H1 (cell line): ENCODE results near the gene SMG1. TPM values are rescaled to one million over a fixed set of nuclear protein-coding genes. Genes with fewer than 3 reads are reported as not detected.
"Not testable (repeated sequence)": the region's sequence is repeated elsewhere in the genome, so short reads cannot be mapped to it uniquely, and the experiment has no call there.

Source experiments
- CTCF ChIA-PET: fragments of 300-600 bp; sonication (Branson Sonifier 250); formaldehyde crosslinking; loops from one replicate; lab custom pipeline; 2021; ENCODE audit not compliant: partially characterized antibody; lab: Charles Lee
- POLR2A ChIA-PET: fragments of 300-600 bp; sonication (Branson Sonifier 250); formaldehyde crosslinking; loops from one replicate; lab custom pipeline; 2021; ENCODE audit warnings: inconsistent platforms; ENCODE audit not compliant: partially characterized antibody; lab: Charles Lee
- DNase-seq, 2 experiments: peaks; one replicate each; pipeline versions ENCODE4 v3.0.0 to v3.0.0-alpha.2; 2010 to 2022; ENCODE audit warnings: low spot score in 2 of 2, low read depth in 1 of 2, mixed read lengths in 1 of 2
- FAIRE-seq: peaks from 2 replicates; lab custom pipeline; 2011; peaks lifted over from hg19 to GRCh38; lab: Jason Lieb, UNC
- H2AFZ ChIP-seq: 2 replicates; pipeline ENCODE4 v1.8.1; 2012; ENCODE audit warnings: low read length, inconsistent platforms
- H2AK5ac ChIP-seq: 2 replicates; pipeline ENCODE4 v1.6.1; 2013; ENCODE audit warnings: low read depth, low read length
- H2BK120ac ChIP-seq: replicated peaks from 2 replicates; pipeline ENCODE3; 2013; ENCODE audit warnings: low read depth, low read length, inconsistent platforms
- H2BK12ac ChIP-seq: 2 replicates; pipeline ENCODE4 v1.6.1; 2013; ENCODE audit warnings: low read depth, low read length
- H2BK15ac ChIP-seq: 2 replicates; pipeline ENCODE4 v1.6.1; 2013; ENCODE audit warnings: low read length
- H2BK20ac ChIP-seq: 2 replicates; pipeline ENCODE4 v1.6.1; 2013; ENCODE audit warnings: low read length
- H2BK5ac ChIP-seq: 2 replicates; pipeline ENCODE4 v1.6.1; 2013; ENCODE audit warnings: low read depth, low read length
- H3K14ac ChIP-seq: 2 replicates; pipeline ENCODE4 v1.6.1; 2013; ENCODE audit warnings: inconsistent platforms; ENCODE audit not compliant: insufficient read length
- H3K18ac ChIP-seq: 2 replicates; pipeline ENCODE4 v1.6.1; 2013; ENCODE audit warnings: low read length; ENCODE audit errors: extremely low read depth
- H3K23ac ChIP-seq: 2 replicates; pipeline ENCODE4 v1.6.1; 2013; ENCODE audit warnings: inconsistent platforms; ENCODE audit not compliant: insufficient read length
- H3K23me2 ChIP-seq: 2 replicates; pipeline ENCODE4 v1.6.1; 2013; ENCODE audit warnings: low read depth, low read length
- H3K27ac ChIP-seq: 2 replicates; pipeline ENCODE4 v1.6.1; 2011; ENCODE audit warnings: low read depth, low read length, inconsistent platforms
- H3K27me3 ChIP-seq, 4 experiments: replicated peaks in 1 of 4; 1 replicate in 1 of 4; 2 replicates in 3 of 4; pipeline versions ENCODE4 v1.6.1 to v1.8.1; 2011 to 2013; ENCODE audit warnings: low read length in 3 of 4, mild to moderate bottlenecking in 3 of 4, inconsistent platforms in 2 of 4, mixed read lengths in 2 of 4, moderate library complexity in 1 of 4; ENCODE audit not compliant: control insufficient read depth in 3 of 4, insufficient read depth in 3 of 4; ENCODE audit errors: extremely low read depth in 1 of 4
- H3K36me3 ChIP-seq, 4 experiments: 2 replicates each; pipeline versions ENCODE4 v1.6.1 to v1.8.1; 2011 to 2013; ENCODE audit warnings: mild to moderate bottlenecking in 4 of 4, low read length in 3 of 4, moderate library complexity in 2 of 4, control low read depth in 1 of 4, inconsistent platforms in 1 of 4; ENCODE audit not compliant: insufficient read depth in 4 of 4, control insufficient read depth in 2 of 4
- H3K4ac ChIP-seq: replicated peaks from 2 replicates; pipeline ENCODE3; 2013; ENCODE audit warnings: low read length, low read depth, mixed read lengths, inconsistent platforms; ENCODE audit not compliant: insufficient read length
- H3K4me1 ChIP-seq, 4 experiments: replicated peaks in 1 of 4; 1 replicate in 1 of 4; 2 replicates in 3 of 4; pipeline versions ENCODE4 v1.6.1 to v1.8.1; 2011 to 2013; ENCODE audit warnings: low read length in 3 of 4, inconsistent platforms in 2 of 4, mixed read lengths in 1 of 4; ENCODE audit not compliant: insufficient read depth in 4 of 4, control insufficient read depth in 3 of 4
- H3K4me2 ChIP-seq, 2 experiments: 2 replicates each; pipeline versions ENCODE4 v1.6.1 to v1.8.1; 2011 to 2013; ENCODE audit warnings: low read depth in 2 of 2, low read length in 2 of 2, control low read depth in 1 of 2, inconsistent platforms in 1 of 2, mild to moderate bottlenecking in 1 of 2; ENCODE audit not compliant: insufficient read depth in 1 of 2
- H3K4me3 ChIP-seq, 4 experiments: fragments of 200-600, 300-600 bp in 1 of 4; sonication (generic), shearing (Covaris generic), sonication (Bioruptor Twin) in 1 of 4; 2 replicates each; pipeline versions ENCODE4 v1.5.1 to v1.8.1; 2011 to 2016; ENCODE audit warnings: low read length in 4 of 4, low read depth in 3 of 4, control low read depth in 2 of 4, inconsistent platforms in 2 of 4, mild to moderate bottlenecking in 2 of 4, mixed read lengths in 1 of 4, moderate library complexity in 1 of 4; ENCODE audit not compliant: insufficient read depth in 2 of 4; ENCODE audit errors: extremely low read depth in 1 of 4
- H3K56ac ChIP-seq: replicated peaks from 2 replicates; pipeline ENCODE3; 2013; ENCODE audit warnings: low read depth, mild to moderate bottlenecking, mixed read lengths, low read length, inconsistent platforms; ENCODE audit not compliant: insufficient read length
- H3K79me1 ChIP-seq: 2 replicates; pipeline ENCODE4 v1.6.1; 2013; ENCODE audit warnings: low read depth, low read length, control low read depth
- H3K79me2 ChIP-seq, 2 experiments: 2 replicates each; pipeline versions ENCODE4 v1.6.1 to v1.8.1; 2012 to 2013; ENCODE audit warnings: low read length in 2 of 2, mild to moderate bottlenecking in 2 of 2, inconsistent platforms in 1 of 2; ENCODE audit not compliant: insufficient read depth in 2 of 2, control insufficient read depth in 1 of 2
- H3K9ac ChIP-seq, 4 experiments: replicated peaks in 1 of 4; 1 replicate in 1 of 4; 2 replicates in 3 of 4; pipeline versions ENCODE4 v1.6.1 to v1.8.1; 2011 to 2013; ENCODE audit warnings: low read depth in 3 of 4, low read length in 3 of 4, control low read depth in 2 of 4, mild to moderate bottlenecking in 2 of 4, moderate library complexity in 2 of 4, inconsistent platforms in 1 of 4; ENCODE audit errors: extremely low read depth in 1 of 4
- H3K9me3 ChIP-seq, 2 experiments: 2 replicates each; pipeline versions ENCODE4 v1.6.1 to v1.8.1; 2012 to 2013; ENCODE audit warnings: mild to moderate bottlenecking in 2 of 2, moderate library complexity in 2 of 2, control low read depth in 1 of 2, inconsistent platforms in 1 of 2, low read depth in 1 of 2, low read length in 1 of 2, mixed read lengths in 1 of 2; ENCODE audit not compliant: insufficient read depth in 2 of 2
- H4K20me1 ChIP-seq, 2 experiments: replicated peaks in 1 of 2; 2 replicates each; pipeline versions ENCODE3 to v1.8.1; 2011 to 2013; ENCODE audit warnings: inconsistent platforms in 2 of 2, low read length in 2 of 2, mild to moderate bottlenecking in 1 of 2; ENCODE audit not compliant: insufficient read depth in 2 of 2, control insufficient read depth in 1 of 2
- H4K5ac ChIP-seq: 2 replicates; pipeline ENCODE4 v1.6.1; 2013; ENCODE audit warnings: low read length, low read depth, mixed read lengths, inconsistent platforms; ENCODE audit not compliant: insufficient read length
- H4K8ac ChIP-seq: 2 replicates; pipeline ENCODE4 v1.8.0; 2013; ENCODE audit warnings: mild to moderate bottlenecking, moderate library complexity, low read length, inconsistent platforms; ENCODE audit not compliant: insufficient read depth; ENCODE audit errors: extremely low read depth
- H4K91ac ChIP-seq: replicated peaks from 2 replicates; pipeline ENCODE3; 2013; ENCODE audit warnings: low read length, mixed read lengths, inconsistent platforms; ENCODE audit not compliant: insufficient read length
- ASH2L ChIP-seq: fragments of 200-600, 300-600 bp; sonication (generic); IDR thresholded peaks from one replicate; pipeline ENCODE4 v1.7.1; 2017; ENCODE audit warnings: low read length
- CHD2 ChIP-seq: IDR thresholded peaks from 2 replicates; pipeline ENCODE4 v1.6.1; 2012; ENCODE audit warnings: low read length, improper control_type of control experiment
- CREB1 ChIP-seq: IDR thresholded peaks from 2 replicates; pipeline ENCODE4 v1.6.1; 2012; ENCODE audit warnings: inconsistent platforms
- POLR2A ChIP-seq, 2 experiments: IDR thresholded peaks; 1 replicate in 1 of 2; 2 replicates in 1 of 2; pipeline ENCODE4 v1.6.1; 2011; ENCODE audit warnings: low read depth in 2 of 2, low read length in 2 of 2, mild to moderate bottlenecking in 2 of 2; ENCODE audit errors: control extremely low read depth in 1 of 2
- POLR2AphosphoS5 ChIP-seq: IDR thresholded peaks from 2 replicates; pipeline ENCODE4 v1.6.1; 2011; ENCODE audit warnings: low read depth, low read length
- SIN3A ChIP-seq, 2 experiments: IDR thresholded peaks in 1 of 2; conservative IDR thresholded peaks in 1 of 2; 2 replicates each; pipeline ENCODE4 v1.6.1; 2011 to 2012; ENCODE audit warnings: low read length in 2 of 2, improper control_type of control experiment in 1 of 2, low read depth in 1 of 2, mild to moderate bottlenecking in 1 of 2
- TAF1 ChIP-seq: IDR thresholded peaks from 2 replicates; pipeline ENCODE4 v1.6.1; 2011; ENCODE audit warnings: mild to moderate bottlenecking, low read depth, low read length
- USF2 ChIP-seq: IDR thresholded peaks from 2 replicates; pipeline ENCODE4 v1.6.1; 2011; ENCODE audit warnings: low read length, improper control_type of control experiment
- whole genome bisulfite sequencing, 2 experiments: shearing (Covaris generic) in 1 of 2; methylation state at CpG; one replicate each; pipeline versions ENCODE4 v1.1.6 to v1.1.7; 2013 to 2015; ENCODE audit warnings: low lambda C conversion rate in 2 of 2, mixed read lengths in 2 of 2, inconsistent platforms in 1 of 2, low coverage in 1 of 2, missing lambda C conversion rate in 1 of 2; ENCODE audit not compliant: insufficient replicate concordance in 2 of 2, insufficient coverage in 1 of 2, insufficient read length in 1 of 2; ENCODE audit errors: extremely low coverage in 1 of 2, missing lambda C conversion rate in 1 of 2; 5-methylcytosine and 5-hydroxymethylcytosine counted together
- long read RNA-seq, 2 experiments: library from RNA in 1 of 2; library from capped mRNA in 1 of 2; stranded (forward); transcript quantifications; one replicate each; pipeline ENCODE4 v2.0.0, GENCODE V29; 2021; ENCODE audit warnings: inconsistent platforms in 1 of 2
- polyA minus RNA-seq, 3 experiments: library from RNA; depleted of rRNA, polyadenylated mRNA; stranded (reverse); fragments of >200 nt; gene quantifications; 1 replicate in 2 of 3; 2 replicates in 1 of 3; pipeline ENCODE4 v1.2.3, GENCODE V29; 2011
- polyA plus RNA-seq, 7 experiments: library from polyadenylated mRNA; depleted of rRNA in 3 of 7; stranded (reverse) in 5 of 7; unstranded in 2 of 7; fragments of >200 nt in 5 of 7; fragments of 200-250 nt in 2 of 7; gene quantifications; 1 replicate in 5 of 7; 2 replicates in 1 of 7; 4 replicates in 1 of 7; pipeline versions ENCODE4 v1.2.1 to v1.2.3, GENCODE V29; 2011 to 2013; ENCODE audit warnings: missing spikeins in 2 of 7, mixed read lengths in 2 of 7
- total RNA-seq: library from RNA; stranded (reverse); fragmentation: NEBNext Ultra II Directional; extraction: Animal tissue kit (Norgen Biotek cat#: 25700); gene quantifications from 2 replicates; pipeline ENCODE4 v1.2.1, GENCODE V29; 2021

Gene SMG1
- total RNA-seq (90.6 and 91.6 TPM in 2 replicates), polyA plus RNA-seq (2011; rRNA removed) (12.8 and 14.9 TPM in 2 replicates), polyA minus RNA-seq (2011; rRNA and poly(A)+ RNA removed) (147 and 216 TPM in 2 replicates)
- polyA plus RNA-seq (2011; cell fraction: cytosol; rRNA removed): 21.0 TPM
- polyA plus RNA-seq (2011; cell fraction: nucleus; rRNA removed): 31.4 TPM
- polyA plus RNA-seq (2012, experiment 1 of 2): 13.9 to 24.9 TPM (median 19.6 TPM) in 4 replicates
- 0.89 TPM for polyA plus RNA-seq (2012, experiment 2 of 2)
- 14.3 TPM for polyA plus RNA-seq (2013, experiment 1 of 2)
- polyA plus RNA-seq (2013, experiment 2 of 2): 11.6 TPM
- polyA minus RNA-seq (2011; cell fraction: cytosol; rRNA and poly(A)+ RNA removed): 55.2 TPM
- 255 TPM for polyA minus RNA-seq (2011; cell fraction: nucleus; rRNA and poly(A)+ RNA removed)
- long read RNA-seq, experiment 1, partial matches to known transcripts: 6 of 32 reads
- long read RNA-seq, experiment 1, other reads (novel, unspliced or antisense): 26 of 32 reads
- long read RNA-seq, experiment 2, partial matches to known transcripts: 1 of 7 reads
- long read RNA-seq, experiment 2, other reads (novel, unspliced or antisense): 6 of 7 reads

GRCh38 chr16:18925986-18926865, at the start of gene SMG1:
SMG1 (minus strand) TSS chr16:18926408; CDS start chr16:18926041, 367 bp downstream.
- H3K18ac ChIP-seq: peak within 1 kb of the TSS; percentile 71
- peak within 1 kb of the TSS; percentile 79; the same call in 1 of the 2 replicates for H4K8ac ChIP-seq
- DNase-seq: peak; percentile 88 to 95
- H3K9ac ChIP-seq: peak within 1 kb of the TSS; percentile 71 to 92 (median 80)
- peak within 1 kb of the TSS; percentile 94 for H2BK5ac ChIP-seq
- H3K23me2 ChIP-seq, H2BK120ac ChIP-seq, H3K36me3 ChIP-seq, H2BK20ac ChIP-seq, H3K9me3 ChIP-seq, H3K56ac ChIP-seq, FAIRE-seq, H4K91ac ChIP-seq, H3K4ac ChIP-seq, H2BK15ac ChIP-seq, H4K20me1 ChIP-seq, H3K27me3 ChIP-seq, H3K79me1 ChIP-seq, H3K23ac ChIP-seq, H3K4me1 ChIP-seq, CTCF ChIA-PET, H2AK5ac ChIP-seq: not testable (repeated sequence)
- WGBS, 2 experiments: 1% methylated on average over 42 of the region's 104 CpGs; no CpG with 5 or more reads in 1 of the 2 experiments
- H2BK12ac ChIP-seq: peak within 1 kb of the TSS; percentile 6; the same call in 1 of the 2 replicates
- peak within 1 kb of the TSS; percentile 41; the same call in 1 of the 2 replicates for H2AFZ ChIP-seq
- H3K4me2 ChIP-seq: peak within 1 kb of the TSS; percentile 71 to 96
- H3K79me2 ChIP-seq: peaks cover 20 to 42% of the 10 kb centered on the region in 2 experiments
- peak within 1 kb of the TSS; percentile 53 for H3K14ac ChIP-seq
- POLR2A ChIA-PET: interaction anchor here (0.6 to 2.8 kb wide), 11 partner anchors 8 to 1836 kb away, joined by 3 to 11 read pairs (median 5); partner anchors contain the start of genes ARL6IP1 and RPS15A
- peak within 1 kb of the TSS; percentile 94 for H3K27ac ChIP-seq
- H4K5ac ChIP-seq: peak within 1 kb of the TSS; percentile 92
- H3K4me3 ChIP-seq: peak within 1 kb of the TSS; percentile 71 to 93 (median 90)
- TF ChIP-seq ASH2L (peak; percentile 54), POLR2A (IDR thresholded peaks at IDR 0.05; ENCODE audit: control extremely low read depth in 1 of 2, low read depth in 2 of 2, low read length in 2 of 2) (peak; percentile 43 to 81), CREB1 (peak; percentile 52; the same call in 1 of the 2 replicates), TAF1 (peak; percentile 13), USF2 (peak; percentile 51), CHD2 (0 out of 2 replicates have a peak, but pooled peaks have one; percentile 3), SIN3A (conservative IDR thresholded peaks at IDR 0.05 in 1 of 2, IDR thresholded peaks at IDR 0.05 in 1 of 2; ENCODE audit: low read depth in 1 of 2, low read length in 2 of 2) (peak in 1 of 2 experiments; percentile 40; a peak in 1 of 4 replicates), POLR2AphosphoS5 (peak; percentile 71)
